ENCODE measurements around the gene DNAH6.

DNA sequence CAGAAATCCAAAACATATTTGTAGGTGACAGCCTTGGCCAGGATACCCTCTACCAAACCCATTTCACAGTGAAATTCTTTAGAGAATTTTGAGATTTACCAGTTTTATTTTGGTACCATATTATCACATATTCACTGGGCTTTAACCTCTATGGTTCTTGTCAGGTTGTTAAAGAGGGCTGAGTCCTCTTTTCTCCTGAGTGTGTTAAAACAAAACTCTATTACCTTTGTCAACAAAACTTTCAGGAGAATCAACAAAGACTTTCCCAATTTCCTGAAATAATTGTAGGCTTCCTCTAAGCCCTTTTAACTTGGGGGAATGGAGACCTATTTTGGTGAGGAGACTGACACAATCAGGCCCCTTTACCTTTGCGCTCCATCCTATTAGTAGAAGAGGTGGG is 209.4 kb downstream of the DNAH6 start:
- TF ChIP-seq ZNF785 (CRISPR knock-in tag; IDR thresholded peaks at IDR 0.05) (no peak), ZBTB7A (IDR thresholded peaks at IDR 0.05; ENCODE audit: borderline replicate concordance, control insufficient read depth, low read depth, low read length) (no peak), ZNF263 (CRISPR knock-in tag; IDR thresholded peaks at IDR 0.05; ENCODE audit: borderline replicate concordance) (no peak), ELF4 (CRISPR knock-in tag; IDR thresholded peaks at IDR 0.05) (no peak)
- TF ChIP-seq, protein P1, sequence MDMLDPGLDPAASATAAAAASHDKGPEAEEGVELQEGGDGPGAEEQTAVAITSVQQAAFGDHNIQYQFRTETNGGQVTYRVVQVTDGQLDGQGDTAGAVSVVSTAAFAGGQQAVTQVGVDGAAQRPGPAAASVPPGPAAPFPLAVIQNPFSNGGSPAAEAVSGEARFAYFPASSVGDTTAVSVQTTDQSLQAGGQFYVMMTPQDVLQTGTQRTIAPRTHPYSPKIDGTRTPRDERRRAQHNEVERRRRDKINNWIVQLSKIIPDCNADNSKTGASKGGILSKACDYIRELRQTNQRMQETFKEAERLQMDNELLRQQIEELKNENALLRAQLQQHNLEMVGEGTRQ (CRISPR knock-in tag; IDR thresholded peaks at IDR 0.05): no peak
